ENCODE results near the gene SH3D21.

GRCh38 chr1:36359383-36359782 is 53.2 kb downstream of the SH3D21 start:
- TF ChIP-seq, protein P1, sequence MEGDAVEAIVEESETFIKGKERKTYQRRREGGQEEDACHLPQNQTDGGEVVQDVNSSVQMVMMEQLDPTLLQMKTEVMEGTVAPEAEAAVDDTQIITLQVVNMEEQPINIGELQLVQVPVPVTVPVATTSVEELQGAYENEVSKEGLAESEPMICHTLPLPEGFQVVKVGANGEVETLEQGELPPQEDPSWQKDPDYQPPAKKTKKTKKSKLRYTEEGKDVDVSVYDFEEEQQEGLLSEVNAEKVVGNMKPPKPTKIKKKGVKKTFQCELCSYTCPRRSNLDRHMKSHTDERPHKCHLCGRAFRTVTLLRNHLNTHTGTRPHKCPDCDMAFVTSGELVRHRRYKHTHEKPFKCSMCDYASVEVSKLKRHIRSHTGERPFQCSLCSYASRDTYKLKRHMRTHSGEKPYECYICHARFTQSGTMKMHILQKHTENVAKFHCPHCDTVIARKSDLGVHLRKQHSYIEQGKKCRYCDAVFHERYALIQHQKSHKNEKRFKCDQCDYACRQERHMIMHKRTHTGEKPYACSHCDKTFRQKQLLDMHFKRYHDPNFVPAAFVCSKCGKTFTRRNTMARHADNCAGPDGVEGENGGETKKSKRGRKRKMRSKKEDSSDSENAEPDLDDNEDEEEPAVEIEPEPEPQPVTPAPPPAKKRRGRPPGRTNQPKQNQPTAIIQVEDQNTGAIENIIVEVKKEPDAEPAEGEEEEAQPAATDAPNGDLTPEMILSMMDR (IDR thresholded peaks at IDR 0.05) = no peak
- peak in 1 of 2 donors; percentile 26 for TF ChIP-seq POLR2A (IDR thresholded peaks at IDR 0.05)

Data from thyroid gland (tissue), 4 donors.